HG03469 (cell line): Measurements from ENCODE around the gene TXNL1.
"Not testable (repeated sequence)": the region's sequence is repeated elsewhere in the genome, so short reads cannot be mapped to it uniquely, and the experiment has no call there.

Experiments used
- ATAC-seq: cut with Tn5 transposase; IDR thresholded peaks from one replicate; pipeline ENCODE4 v1.9.1; 2021; ENCODE audit warnings: mild to moderate bottlenecking, moderate library complexity, moderate number of reproducible peaks; ENCODE audit not compliant: unreplicated experiment

The TXNL1 gene

GRCh38 chr18:56638232-56639103, at the start of gene TXNL1:
Gene TXNL1, minus strand, starts transcription at chr18:56638592. Its CDS starts 152 bp downstream, at chr18:56638440.
- ATAC-seq, result peak; percentile 89

DNA sequence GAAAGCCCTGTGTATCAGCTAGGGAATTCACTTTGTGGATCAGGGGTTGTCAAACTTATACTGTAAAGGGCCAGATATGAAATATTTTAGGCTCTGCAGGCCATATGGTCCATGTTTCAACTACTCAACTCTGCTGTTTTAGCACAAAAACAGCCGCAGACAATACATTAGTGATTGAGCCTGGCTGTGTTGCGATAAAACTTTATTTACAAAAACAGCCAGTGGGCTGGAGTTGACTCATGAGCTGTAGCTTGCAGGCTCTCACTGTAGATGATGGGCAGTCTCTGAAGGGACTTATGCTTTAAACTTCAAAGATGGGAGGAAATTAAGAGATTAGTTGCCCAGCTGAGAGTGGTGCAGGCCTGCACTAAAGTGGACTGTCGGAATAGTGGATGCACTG, 45.9 kb upstream of the TXNL1 start:
- ATAC-seq, result no peak

GRCh38 chr18:56678836-56679565, 40.6 kb upstream of the TXNL1 start:
- no peak for ATAC-seq

GRCh38 chr18:56676639-56677038, 38.2 kb upstream of the TXNL1 start:
- ATAC-seq, result no peak

DNA sequence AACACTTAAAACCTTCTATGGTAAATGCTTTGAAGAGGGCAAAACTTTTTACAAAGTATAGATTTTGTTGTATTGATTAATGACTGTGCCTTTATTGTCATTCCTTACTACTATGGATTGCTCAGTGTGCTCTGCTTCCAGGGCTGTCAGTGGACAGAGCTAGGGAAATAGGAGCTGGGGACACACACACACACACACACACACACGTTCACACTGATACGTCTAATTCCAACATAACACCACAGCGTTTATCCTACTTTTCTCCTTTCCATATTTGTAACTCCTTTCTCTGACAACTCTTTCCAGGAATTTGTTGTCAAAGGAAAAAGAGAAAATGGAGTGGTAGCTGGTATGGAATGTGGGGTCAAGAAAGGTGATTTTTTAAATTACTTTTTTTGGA, 34.6 kb upstream of the TXNL1 start:
- ATAC-seq, result no peak

DNA sequence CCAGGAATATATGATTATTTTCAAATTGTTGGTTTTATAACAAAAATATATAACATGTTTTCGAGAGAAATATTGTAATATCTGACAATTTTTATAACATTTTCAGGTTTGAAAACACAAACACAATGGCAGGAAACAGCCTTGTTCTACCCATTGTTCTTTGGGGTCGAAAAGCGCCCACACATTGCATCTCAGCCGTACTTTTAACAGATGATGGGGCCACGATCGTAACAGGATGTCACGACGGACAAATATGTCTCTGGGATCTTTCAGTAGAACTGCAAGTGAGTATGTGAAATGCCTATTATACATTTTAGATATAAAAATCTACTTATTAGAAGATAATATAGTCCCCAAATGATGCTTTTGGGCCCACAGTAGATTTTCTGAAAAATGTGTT, 34.0 kb upstream of the TXNL1 start:
- no peak for ATAC-seq

DNA sequence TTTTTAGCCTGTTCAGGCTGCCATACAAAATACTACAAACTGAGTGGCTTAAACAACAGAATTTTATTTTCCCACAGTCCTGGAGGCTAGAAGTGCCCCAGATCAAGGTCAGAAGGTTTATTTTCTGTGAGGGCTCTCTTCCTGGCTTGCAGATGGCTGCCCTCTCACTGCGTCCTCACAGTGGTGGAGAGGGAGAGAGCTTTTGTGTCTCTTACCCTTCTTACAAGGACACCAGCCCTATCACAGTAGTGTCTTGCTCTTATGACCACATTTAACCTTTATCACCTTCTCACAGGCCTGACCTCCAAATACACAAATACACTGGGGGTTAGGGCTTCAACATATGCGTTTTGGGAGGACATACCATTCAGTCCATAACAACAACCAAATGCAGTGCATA, 24.5 kb upstream of the TXNL1 start:
- ATAC-seq, result no peak

- no peak for ATAC-seq
These were observed 24.1 kb upstream of the TXNL1 start for GRCh38 chr18:56662502-56662901.

GRCh38 chr18:56662063-56662408, 23.6 kb upstream of the TXNL1 start:
- no peak for ATAC-seq

- ATAC-seq, result no peak
These were observed 23.1 kb upstream of the TXNL1 start for GRCh38 chr18:56661360-56662062.

DNA sequence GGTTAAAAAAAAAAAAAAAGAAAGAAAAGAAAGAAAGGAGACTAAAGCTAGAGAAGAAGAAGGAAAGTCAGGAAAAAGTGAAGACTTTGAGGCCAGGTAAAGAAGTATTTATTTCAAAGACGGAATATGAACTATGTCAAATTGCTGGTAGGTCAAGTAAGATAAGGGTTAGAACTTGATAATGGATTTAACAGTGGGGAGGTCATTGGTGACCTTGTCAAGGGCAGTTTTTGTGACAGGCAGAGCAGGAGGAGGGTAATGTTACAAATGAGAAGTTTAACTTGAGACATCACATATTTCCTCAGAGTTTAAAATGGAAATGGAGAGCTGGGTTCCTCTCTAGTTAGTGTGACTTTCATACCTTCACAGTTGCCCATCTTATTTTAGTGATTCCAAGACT, 22.3 kb upstream of the TXNL1 start:
- ATAC-seq, result no peak

GRCh38 chr18:56659111-56659510, 20.7 kb upstream of the TXNL1 start:
- ATAC-seq, result no peak

DNA sequence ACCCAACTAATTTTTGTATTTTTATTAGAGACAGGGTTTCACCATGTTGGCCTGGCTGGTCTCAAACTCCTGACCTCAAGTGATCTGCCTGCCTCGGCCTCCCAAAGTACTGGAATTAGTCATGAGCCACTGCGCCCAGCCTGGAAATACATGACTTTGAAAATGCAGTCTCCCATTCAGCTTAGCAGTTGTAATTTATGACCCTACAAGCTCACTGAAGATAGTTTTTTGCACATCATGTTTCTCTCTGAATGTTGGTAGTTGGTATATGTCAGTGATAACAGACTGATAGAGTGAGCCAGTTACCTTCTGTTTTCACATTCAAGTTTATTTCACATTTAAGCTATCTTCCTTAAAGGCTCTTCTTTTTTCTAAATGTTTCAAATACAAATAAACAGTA, 19.9 kb upstream of the TXNL1 start:
- ATAC-seq, result no peak

- not testable (repeated sequence) for ATAC-seq
These were observed 15.9 kb upstream of the TXNL1 start for GRCh38 chr18:56654280-56654679.

DNA sequence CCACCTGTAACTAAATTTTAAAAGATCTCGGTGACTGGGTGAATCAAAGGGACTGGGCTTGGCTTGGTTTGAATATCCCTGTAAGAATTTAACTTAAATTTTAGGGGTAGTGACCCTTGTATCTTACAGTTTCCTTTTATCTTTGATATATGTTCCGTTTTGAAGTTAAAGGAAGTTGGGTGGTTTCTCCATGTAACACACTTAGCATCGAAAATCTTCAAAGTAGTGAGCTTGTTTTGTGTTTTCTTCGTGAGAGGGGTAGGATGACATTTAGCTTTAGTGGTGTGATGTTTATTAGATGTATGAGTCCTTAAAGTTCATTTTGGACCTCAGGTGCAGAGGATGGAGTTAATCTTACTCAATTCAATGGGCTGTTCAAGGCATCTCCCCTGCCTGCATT, 14.4 kb upstream of the TXNL1 start:
- ATAC-seq, result no peak

- ATAC-seq, result no peak
These were observed 13.3 kb upstream of the TXNL1 start for GRCh38 chr18:56651771-56652092.

- peak; percentile 94 for ATAC-seq
These were observed 12.8 kb upstream of the TXNL1 start, which contains the start of gene WDR7 for GRCh38 chr18:56650944-56651770. Gene WDR7, plus strand, starts transcription at chr18:56651359. Its CDS starts 21,157 bp downstream, at chr18:56672516.

DNA sequence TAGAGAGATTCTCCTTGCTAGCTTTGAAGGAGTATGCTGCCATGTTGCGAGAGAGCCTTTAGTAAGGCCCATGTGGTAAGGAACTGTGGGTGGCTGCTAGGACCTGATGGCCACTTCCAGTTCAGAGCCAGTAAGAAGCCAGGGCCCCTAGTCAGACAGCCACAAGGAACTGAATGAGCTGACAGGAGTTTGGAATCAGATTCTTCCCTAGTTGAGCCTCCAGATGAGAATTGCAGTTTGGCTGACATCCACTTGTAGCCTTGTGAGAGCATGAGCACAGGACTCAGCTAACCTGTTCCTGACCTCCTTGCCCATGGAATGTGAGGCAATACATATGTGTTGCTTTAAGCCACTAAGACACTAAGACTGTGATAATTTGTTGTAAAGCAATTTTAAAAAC, 11.6 kb upstream of the TXNL1 start:
- no peak for ATAC-seq

DNA sequence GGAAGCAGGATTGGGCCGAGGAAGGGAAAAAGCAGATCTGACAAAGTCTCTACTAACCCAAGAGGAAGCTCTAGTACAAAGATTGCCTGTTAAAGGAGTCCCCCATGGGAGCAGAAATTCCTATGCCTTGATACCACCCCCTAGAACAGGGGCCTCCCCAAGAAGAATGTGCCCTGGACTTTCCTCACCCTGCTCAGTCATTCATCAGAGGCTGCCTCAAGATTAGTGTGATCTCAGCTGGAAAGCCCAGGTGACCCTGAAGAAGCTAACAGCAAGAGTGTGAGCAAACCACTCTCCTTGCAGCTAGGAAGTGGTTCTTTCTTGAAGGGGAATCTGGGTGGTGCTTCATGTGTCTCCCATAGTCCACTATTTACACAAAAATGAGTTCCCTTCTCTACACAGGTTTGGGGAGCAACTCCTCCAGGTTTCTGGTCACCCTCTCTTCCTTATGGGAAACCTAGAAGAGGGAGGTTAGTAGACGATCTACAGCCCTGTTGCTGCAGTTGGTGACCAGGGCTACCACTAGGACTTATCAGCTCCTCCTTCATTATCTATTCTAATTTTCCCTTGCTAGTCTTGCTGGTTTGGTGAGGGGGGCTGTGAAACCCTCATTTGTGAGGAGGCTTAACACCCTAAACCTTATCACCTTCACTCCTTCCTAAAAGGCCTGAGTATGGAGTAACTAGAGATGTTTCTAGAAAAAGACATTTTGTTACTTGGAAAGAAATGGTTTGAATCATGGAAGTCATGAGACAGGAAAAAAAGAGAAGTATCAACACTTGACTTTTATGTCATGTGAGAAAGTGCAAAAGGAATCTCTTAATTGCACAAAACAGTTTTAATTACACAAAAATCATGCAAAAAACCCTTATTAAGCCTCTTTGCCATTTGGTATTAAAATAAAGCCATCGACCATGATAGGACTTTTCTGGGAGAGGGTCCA, 9.8 kb upstream of the TXNL1 start:
- ATAC-seq, result no peak

- no peak for ATAC-seq
These were observed 8.7 kb upstream of the TXNL1 start for GRCh38 chr18:56647071-56647470.
